Liver (tissue), 9 donors: Measurements from ENCODE around the gene PHEX. TPM values are rescaled to one million over a fixed set of nuclear protein-coding genes. Genes with fewer than 3 reads are reported as not detected.

ENCODE experiments used
- DNase-seq: peaks from one replicate; pipeline ENCODE4 v3.0.0-alpha.2; 2017; ENCODE audit warnings: low spot score
- H3K27ac ChIP-seq, 2 donors: one replicate each; pipeline ENCODE4 v1.7.0; 2013; ENCODE audit warnings: inconsistent platforms in 2 of 2, low read length in 2 of 2, control low read depth in 1 of 2, low read depth in 1 of 2, mild to moderate bottlenecking in 1 of 2
- H3K27me3 ChIP-seq, 4 donors: one replicate each; pipeline versions ENCODE4 v1.6.1 to v1.7.0; 2013; ENCODE audit warnings: low read length in 3 of 4, inconsistent platforms in 1 of 4, mild to moderate bottlenecking in 1 of 4, moderate library complexity in 1 of 4; ENCODE audit not compliant: control insufficient read depth in 4 of 4, insufficient read depth in 4 of 4
- H3K36me3 ChIP-seq, 4 donors: one replicate each; pipeline versions ENCODE4 v1.6.1 to v1.7.0; 2013; ENCODE audit warnings: low read length in 3 of 4, mild to moderate bottlenecking in 3 of 4, low read depth in 1 of 4, moderate library complexity in 1 of 4; ENCODE audit not compliant: control insufficient read depth in 4 of 4, insufficient read depth in 3 of 4
- H3K4me1 ChIP-seq, 4 donors: one replicate each; pipeline versions ENCODE4 v1.6.1 to v1.7.0; 2013; ENCODE audit warnings: low read length in 3 of 4, mild to moderate bottlenecking in 3 of 4, moderate library complexity in 1 of 4; ENCODE audit not compliant: control insufficient read depth in 4 of 4, insufficient read depth in 4 of 4
- H3K4me3 ChIP-seq, 3 donors: one replicate each; pipeline versions ENCODE4 v1.6.1 to v1.7.0; 2013; ENCODE audit warnings: low read length in 3 of 3, control low read depth in 1 of 3, low read depth in 1 of 3, mild to moderate bottlenecking in 1 of 3
- H3K9ac ChIP-seq, 2 donors: one replicate each; pipeline ENCODE4 v1.7.0; 2013; ENCODE audit warnings: low read length in 2 of 2, mild to moderate bottlenecking in 2 of 2, moderate library complexity in 2 of 2, control low read depth in 1 of 2, low read depth in 1 of 2
- H3K9me3 ChIP-seq, 4 donors: one replicate each; pipeline versions ENCODE4 v1.6.1 to v1.7.0; 2013; ENCODE audit warnings: low read length in 3 of 4; ENCODE audit not compliant: control insufficient read depth in 4 of 4
- CTCF ChIP-seq: fragments of 150-350 bp; IDR thresholded peaks from 2 replicates; pipeline ENCODE4 v1.5.1; 2017; ENCODE audit warnings: improper control_type of control experiment, low read depth, low read length; ENCODE audit not compliant: missing input control
- EGR1 ChIP-seq, 2 donors: IDR thresholded peaks; 2 replicates each; pipeline ENCODE4 v1.6.1; 2016 to 2018; ENCODE audit warnings: antibody characterized with exemption in 2 of 2, low read depth in 2 of 2
- FOXA1 ChIP-seq: IDR thresholded peaks from 2 replicates; pipeline ENCODE4 v1.6.1; 2016; ENCODE audit warnings: antibody characterized with exemption
- FOXA2 ChIP-seq: IDR thresholded peaks from 2 replicates; pipeline ENCODE4 v1.6.1; 2016; ENCODE audit warnings: antibody characterized with exemption
- GABPA ChIP-seq, 2 donors: IDR thresholded peaks in 1 of 2; conservative IDR thresholded peaks in 1 of 2; 2 replicates each; pipeline ENCODE4 v1.6.1; 2016; ENCODE audit warnings: antibody characterized with exemption in 2 of 2, mild to moderate bottlenecking in 1 of 2, moderate library complexity in 1 of 2
- HNF4A ChIP-seq, 2 donors: conservative IDR thresholded peaks; 2 replicates each; pipeline ENCODE4 v1.6.1; 2016; ENCODE audit warnings: antibody characterized with exemption in 2 of 2, mild to moderate bottlenecking in 2 of 2
- HNF4G ChIP-seq: IDR thresholded peaks from 2 replicates; pipeline ENCODE4 v1.6.1; 2016; ENCODE audit warnings: antibody characterized with exemption
- JUND ChIP-seq, 2 donors: IDR thresholded peaks; 2 replicates each; pipeline ENCODE4 v1.6.1; 2016; ENCODE audit warnings: antibody characterized with exemption in 2 of 2
- NR2F2 ChIP-seq: IDR thresholded peaks from 2 replicates; pipeline ENCODE4 v1.6.1; 2016; ENCODE audit warnings: antibody characterized with exemption
- RAD21 ChIP-seq, 2 donors: IDR thresholded peaks; 2 replicates each; pipeline ENCODE4 v1.6.1; 2016; ENCODE audit warnings: antibody characterized with exemption in 2 of 2, mild to moderate bottlenecking in 2 of 2
- RXRA ChIP-seq, 2 donors: IDR thresholded peaks; 2 replicates each; pipeline ENCODE4 v1.6.1; 2017 to 2018; ENCODE audit warnings: antibody characterized with exemption in 2 of 2, mild to moderate bottlenecking in 1 of 2
- SP1 ChIP-seq: IDR thresholded peaks from 2 replicates; pipeline ENCODE4 v1.6.1; 2018; ENCODE audit warnings: antibody characterized with exemption, mild to moderate bottlenecking
- TAF1 ChIP-seq: conservative IDR thresholded peaks from 2 replicates; pipeline ENCODE4 v1.6.1; 2016; ENCODE audit warnings: antibody characterized with exemption, mild to moderate bottlenecking
- YY1 ChIP-seq: IDR thresholded peaks from 2 replicates; pipeline ENCODE4 v1.6.1; 2016; ENCODE audit warnings: antibody characterized with exemption, mild to moderate bottlenecking
- whole genome bisulfite sequencing: extraction: QIAGEN DNeasy Blood & Tissue Kit; methylation state at CpG from one replicate; pipeline ENCODE4 v1.1.7; 2013; 5-methylcytosine and 5-hydroxymethylcytosine counted together
- polyA plus RNA-seq, 2 donors: library from polyadenylated mRNA; stranded (reverse) in 1 of 2; unstranded in 1 of 2; fragments of 200-250 nt in 1 of 2; fragments of >200 nt in 1 of 2; fragmentation: Nextera tagmentation in 1 of 2; extraction: Ambion mirVana in 1 of 2; gene quantifications; one replicate each; pipeline versions ENCODE4 v1.2.1 to v1.2.3, GENCODE V29; 2013 to 2015
- total RNA-seq, 2 donors: library from RNA; depleted of rRNA; stranded (reverse); fragments of >200 nt; gene quantifications; one replicate each; pipeline ENCODE4 v1.2.3, GENCODE V29; 2014
- TF ChIP-seq, protein P1 (sequence below): IDR thresholded peaks from 2 replicates; pipeline ENCODE4 v1.6.1; 2016; ENCODE audit warnings: antibody characterized with exemption
- TF ChIP-seq, protein P2 (sequence below): IDR thresholded peaks from 2 replicates; pipeline ENCODE4 v1.6.1; 2016; ENCODE audit warnings: antibody characterized with exemption, mild to moderate bottlenecking
- TF ChIP-seq, protein P3 (sequence below): IDR thresholded peaks from 2 replicates; pipeline ENCODE4 v1.6.1; 2016; ENCODE audit warnings: antibody characterized with exemption
- donor health status: healthy.
- donor health status: healthy.
- donor health status: healthy.
- donor health status: healthy.
- donor health status: healthy.

Gene PHEX
- total and polyA plus RNA-seq, 4 donors = 0.01 to 0.14 (median 0.08) TPM; not detected in 1

DNA sequence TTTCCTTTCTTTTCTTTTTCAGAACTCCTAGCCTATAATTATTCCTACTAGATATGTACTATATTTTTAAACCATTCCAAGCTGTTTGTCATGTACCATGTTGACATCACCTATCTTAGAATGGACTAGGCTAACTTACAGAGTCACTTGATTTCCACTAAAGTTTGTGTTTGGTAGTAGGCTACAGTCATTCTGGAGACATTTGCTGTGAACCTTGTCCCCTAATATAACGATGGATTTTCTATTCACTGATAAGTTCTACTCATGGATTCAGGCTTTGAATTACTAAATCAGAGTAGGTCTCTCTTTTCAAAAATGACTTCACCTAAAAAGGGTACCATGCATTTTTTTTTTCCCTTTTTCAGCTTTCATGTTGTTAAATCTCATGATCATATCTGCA, 93.4 kb downstream of the PHEX start:
- peaks cover 0 to 3% (median 0%) of the 10 kb centered on the region in 4 donors for H3K27me3 ChIP-seq
- DNase-seq = no peak
- H3K27ac ChIP-seq = no peak overlapping the region
- TF ChIP-seq HNF4A (conservative IDR thresholded peaks at IDR 0.05) = no peak
- no peak overlapping the region for H3K4me3 ChIP-seq
- H3K4me1 ChIP-seq = no peaks in the 10 kb centered on the region
- no peak overlapping the region for H3K9ac ChIP-seq
- 53% methylated on average over 1 of the region's 1 CpG for WGBS
- H3K36me3 ChIP-seq = no peaks in the 10 kb centered on the region
- H3K9me3 ChIP-seq = no peaks in the 10 kb centered on the region

- peaks cover 0 to 3% (median 0%) of the 10 kb centered on the region in 4 donors for H3K27me3 ChIP-seq
- no peak overlapping the region for H3K4me3 ChIP-seq
- no peak overlapping the region for H3K27ac ChIP-seq
- H3K36me3 ChIP-seq = no peaks in the 10 kb centered on the region
- no peak for DNase-seq
- H3K9me3 ChIP-seq = no peaks in the 10 kb centered on the region
- H3K9ac ChIP-seq = no peak overlapping the region
- TF ChIP-seq RXRA (IDR thresholded peaks at IDR 0.05) (no peak), GABPA (IDR thresholded peaks at IDR 0.05 in 1 of 2, conservative IDR thresholded peaks at IDR 0.05 in 1 of 2) (no peak), RAD21 (IDR thresholded peaks at IDR 0.05) (no peak), HNF4G (no peak), SP1 (no peak), HNF4A (conservative IDR thresholded peaks at IDR 0.05) (no peak), TAF1 (no peak), EGR1 (IDR thresholded peaks at IDR 0.05; ENCODE audit: low read depth in 2 of 2) (no peak), JUND (IDR thresholded peaks at IDR 0.05) (no peak), FOXA2 (no peak), FOXA1 (no peak), NR2F2 (no peak), YY1 (no peak), CTCF (no peak)
- TF ChIP-seq, protein P1, sequence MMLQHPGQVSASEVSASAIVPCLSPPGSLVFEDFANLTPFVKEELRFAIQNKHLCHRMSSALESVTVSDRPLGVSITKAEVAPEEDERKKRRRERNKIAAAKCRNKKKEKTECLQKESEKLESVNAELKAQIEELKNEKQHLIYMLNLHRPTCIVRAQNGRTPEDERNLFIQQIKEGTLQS = no peak
- TF ChIP-seq, protein P2, sequence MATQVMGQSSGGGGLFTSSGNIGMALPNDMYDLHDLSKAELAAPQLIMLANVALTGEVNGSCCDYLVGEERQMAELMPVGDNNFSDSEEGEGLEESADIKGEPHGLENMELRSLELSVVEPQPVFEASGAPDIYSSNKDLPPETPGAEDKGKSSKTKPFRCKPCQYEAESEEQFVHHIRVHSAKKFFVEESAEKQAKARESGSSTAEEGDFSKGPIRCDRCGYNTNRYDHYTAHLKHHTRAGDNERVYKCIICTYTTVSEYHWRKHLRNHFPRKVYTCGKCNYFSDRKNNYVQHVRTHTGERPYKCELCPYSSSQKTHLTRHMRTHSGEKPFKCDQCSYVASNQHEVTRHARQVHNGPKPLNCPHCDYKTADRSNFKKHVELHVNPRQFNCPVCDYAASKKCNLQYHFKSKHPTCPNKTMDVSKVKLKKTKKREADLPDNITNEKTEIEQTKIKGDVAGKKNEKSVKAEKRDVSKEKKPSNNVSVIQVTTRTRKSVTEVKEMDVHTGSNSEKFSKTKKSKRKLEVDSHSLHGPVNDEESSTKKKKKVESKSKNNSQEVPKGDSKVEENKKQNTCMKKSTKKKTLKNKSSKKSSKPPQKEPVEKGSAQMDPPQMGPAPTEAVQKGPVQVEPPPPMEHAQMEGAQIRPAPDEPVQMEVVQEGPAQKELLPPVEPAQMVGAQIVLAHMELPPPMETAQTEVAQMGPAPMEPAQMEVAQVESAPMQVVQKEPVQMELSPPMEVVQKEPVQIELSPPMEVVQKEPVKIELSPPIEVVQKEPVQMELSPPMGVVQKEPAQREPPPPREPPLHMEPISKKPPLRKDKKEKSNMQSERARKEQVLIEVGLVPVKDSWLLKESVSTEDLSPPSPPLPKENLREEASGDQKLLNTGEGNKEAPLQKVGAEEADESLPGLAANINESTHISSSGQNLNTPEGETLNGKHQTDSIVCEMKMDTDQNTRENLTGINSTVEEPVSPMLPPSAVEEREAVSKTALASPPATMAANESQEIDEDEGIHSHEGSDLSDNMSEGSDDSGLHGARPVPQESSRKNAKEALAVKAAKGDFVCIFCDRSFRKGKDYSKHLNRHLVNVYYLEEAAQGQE = no peak
- TF ChIP-seq, protein P3, sequence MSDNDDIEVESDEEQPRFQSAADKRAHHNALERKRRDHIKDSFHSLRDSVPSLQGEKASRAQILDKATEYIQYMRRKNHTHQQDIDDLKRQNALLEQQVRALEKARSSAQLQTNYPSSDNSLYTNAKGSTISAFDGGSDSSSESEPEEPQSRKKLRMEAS = no peak
- H3K4me1 ChIP-seq = no peaks in the 10 kb centered on the region
- 88% methylated on average over 1 of the region's 1 CpG for WGBS
These were observed 94.2 kb downstream of the PHEX start for GRCh38 chrX:22126327-22126726.
